ENCODE data around the gene ADGRD1.

The ADGRD1 gene

GRCh38 chr12:131045705-131046460 lies 92.2 kb downstream of the ADGRD1 start:
- no peak for DNase-seq

- DNase-seq = no peak
Measured at GRCh38 chr12:131046813-131047788, 93.4 kb downstream of the ADGRD1 start.

GRCh38 chr12:131047789-131048610 lies 94.3 kb downstream of the ADGRD1 start:
- DNase-seq = no peak

GRCh38 chr12:131048611-131048990 lies 94.9 kb downstream of the ADGRD1 start:
- DNase-seq = no peak

- no peak for DNase-seq
Measured at GRCh38 chr12:131049002-131049401, 95.3 kb downstream of the ADGRD1 start.

- no peak for DNase-seq
Measured at GRCh38 chr12:131049549-131050339, 96.0 kb downstream of the ADGRD1 start.

GRCh38 chr12:131050463-131051154 lies 96.9 kb downstream of the ADGRD1 start:
- no peak for DNase-seq

- DNase-seq = no peak
Measured at GRCh38 chr12:131051155-131051473, 97.4 kb downstream of the ADGRD1 start.

GRCh38 chr12:131052063-131052781 lies 98.5 kb downstream of the ADGRD1 start:
- no peak for DNase-seq

GRCh38 chr12:131052929-131053328 lies 99.2 kb downstream of the ADGRD1 start:
- DNase-seq = no peak

- no peak for DNase-seq
Measured at GRCh38 chr12:131053567-131053966, 99.9 kb downstream of the ADGRD1 start.

- no peak for DNase-seq
Measured at GRCh38 chr12:131054345-131055092, 100.8 kb downstream of the ADGRD1 start.

- DNase-seq = peak; percentile 37
Measured at GRCh38 chr12:131055093-131055465, 101.4 kb downstream of the ADGRD1 start.

GRCh38 chr12:131055596-131056233 lies 102.0 kb downstream of the ADGRD1 start:
- peak; percentile 10 for DNase-seq

GRCh38 chr12:131056626-131057025 lies 102.9 kb downstream of the ADGRD1 start:
- DNase-seq = peak; percentile 38

- peak; percentile 46 for DNase-seq
Measured at GRCh38 chr12:131057211-131057721, 103.6 kb downstream of the ADGRD1 start.

- peak; percentile 38 for DNase-seq
Measured at GRCh38 chr12:131057722-131058515, 104.2 kb downstream of the ADGRD1 start.

GRCh38 chr12:131058700-131059099 lies 105.0 kb downstream of the ADGRD1 start:
- peak; percentile 3 for DNase-seq

Measured in islet precursor cell (in vitro differentiated cells).